ENCODE results near the gene DIS3.

Gene DIS3

DNA sequence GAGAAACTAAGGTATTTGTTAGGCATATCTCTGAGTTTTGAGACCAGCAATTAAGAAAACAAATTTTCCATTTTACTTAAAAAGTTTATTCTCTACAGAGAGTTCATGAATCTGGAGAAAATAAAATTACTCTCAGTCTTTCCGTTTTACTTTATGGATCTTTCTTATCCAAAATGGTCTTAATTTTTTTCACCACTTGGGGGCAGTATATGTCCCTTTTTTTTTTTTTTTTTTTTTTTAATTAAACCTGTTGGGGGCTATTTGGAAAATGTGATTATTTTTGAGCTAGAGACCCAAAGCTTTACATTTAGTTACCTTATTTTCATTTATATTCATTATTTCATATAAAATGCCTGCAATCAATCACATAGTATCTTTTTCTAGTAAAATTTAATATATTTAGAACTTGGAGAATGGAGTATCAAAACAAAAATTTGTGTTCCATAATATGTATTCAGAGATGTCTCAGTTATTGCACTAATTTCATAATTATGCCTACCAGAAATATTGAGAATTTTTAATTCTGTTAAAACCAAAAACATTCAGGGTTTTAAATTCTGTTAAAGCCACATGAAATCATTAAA is 27.3 kb upstream of the DIS3 start:
- no peak for TF ChIP-seq CREB1 (IDR thresholded peaks at IDR 0.05; ENCODE audit: low read depth)
- no peak for TF ChIP-seq TEAD4 (IDR thresholded peaks at IDR 0.05)
- TF ChIP-seq FOXM1 (IDR thresholded peaks at IDR 0.05; ENCODE audit: borderline replicate concordance, low read depth) = no peak
- no peak for TF ChIP-seq TCF12 (IDR thresholded peaks at IDR 0.05; ENCODE audit: low read depth)
- TF ChIP-seq, protein P1, sequence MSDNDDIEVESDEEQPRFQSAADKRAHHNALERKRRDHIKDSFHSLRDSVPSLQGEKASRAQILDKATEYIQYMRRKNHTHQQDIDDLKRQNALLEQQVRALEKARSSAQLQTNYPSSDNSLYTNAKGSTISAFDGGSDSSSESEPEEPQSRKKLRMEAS (IDR thresholded peaks at IDR 0.05) = no peak
- no peak for TF ChIP-seq EGR1 (IDR thresholded peaks at IDR 0.05)

DNA sequence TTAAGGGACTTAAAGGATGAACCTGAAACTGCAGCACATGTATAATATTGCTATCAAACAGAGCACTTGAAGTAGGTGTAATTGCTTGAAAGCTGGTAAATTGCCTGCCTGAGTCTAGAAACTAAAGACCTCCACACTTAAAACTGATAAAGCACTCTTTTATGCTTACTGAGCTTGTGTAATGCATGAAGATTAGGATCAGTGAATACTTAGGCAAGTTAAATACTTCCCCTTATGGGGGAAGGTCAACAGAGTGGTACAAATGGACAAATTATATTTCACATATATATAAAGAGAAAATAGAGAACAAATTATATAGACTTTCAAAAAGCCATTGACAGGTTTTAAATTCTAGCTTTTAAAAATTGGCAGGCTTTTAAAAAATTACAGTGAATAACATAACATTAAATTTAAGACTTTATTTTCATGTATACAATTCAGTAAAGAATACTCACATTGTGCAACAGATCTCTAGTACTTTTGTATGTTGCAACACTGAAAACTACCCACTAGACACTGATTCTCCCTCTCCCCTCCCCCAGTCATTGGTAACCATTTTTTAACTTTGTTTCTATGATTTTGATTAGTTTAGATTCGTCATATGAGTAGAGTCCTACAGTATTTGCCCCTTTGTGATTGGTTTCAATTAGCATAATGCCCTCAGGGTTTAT is 24.1 kb upstream of the DIS3 start:
- TF ChIP-seq FOXM1 (IDR thresholded peaks at IDR 0.05; ENCODE audit: borderline replicate concordance, low read depth) (no peak), EP300 (IDR thresholded peaks at IDR 0.05; ENCODE audit: borderline replicate concordance) (no peak), ZBTB7A (IDR thresholded peaks at IDR 0.05; ENCODE audit: low read depth) (no peak), TEAD4 (IDR thresholded peaks at IDR 0.05) (no peak), EGR1 (IDR thresholded peaks at IDR 0.05) (no peak), NFIC (IDR thresholded peaks at IDR 0.05) (no peak), TCF12 (IDR thresholded peaks at IDR 0.05; ENCODE audit: low read depth) (no peak), CEBPB (IDR thresholded peaks at IDR 0.05) (no peak), TAF1 (IDR thresholded peaks at IDR 0.05; ENCODE audit: low read depth) (no peak), CREB1 (IDR thresholded peaks at IDR 0.05; ENCODE audit: low read depth) (no peak), RAD21 (IDR thresholded peaks at IDR 0.05; ENCODE audit: low read depth) (no peak), YY1 (IDR thresholded peaks at IDR 0.05; ENCODE audit: low read depth) (no peak)
- TF ChIP-seq, protein P1 (IDR thresholded peaks at IDR 0.05) = no peak
- TF ChIP-seq, protein P2, sequence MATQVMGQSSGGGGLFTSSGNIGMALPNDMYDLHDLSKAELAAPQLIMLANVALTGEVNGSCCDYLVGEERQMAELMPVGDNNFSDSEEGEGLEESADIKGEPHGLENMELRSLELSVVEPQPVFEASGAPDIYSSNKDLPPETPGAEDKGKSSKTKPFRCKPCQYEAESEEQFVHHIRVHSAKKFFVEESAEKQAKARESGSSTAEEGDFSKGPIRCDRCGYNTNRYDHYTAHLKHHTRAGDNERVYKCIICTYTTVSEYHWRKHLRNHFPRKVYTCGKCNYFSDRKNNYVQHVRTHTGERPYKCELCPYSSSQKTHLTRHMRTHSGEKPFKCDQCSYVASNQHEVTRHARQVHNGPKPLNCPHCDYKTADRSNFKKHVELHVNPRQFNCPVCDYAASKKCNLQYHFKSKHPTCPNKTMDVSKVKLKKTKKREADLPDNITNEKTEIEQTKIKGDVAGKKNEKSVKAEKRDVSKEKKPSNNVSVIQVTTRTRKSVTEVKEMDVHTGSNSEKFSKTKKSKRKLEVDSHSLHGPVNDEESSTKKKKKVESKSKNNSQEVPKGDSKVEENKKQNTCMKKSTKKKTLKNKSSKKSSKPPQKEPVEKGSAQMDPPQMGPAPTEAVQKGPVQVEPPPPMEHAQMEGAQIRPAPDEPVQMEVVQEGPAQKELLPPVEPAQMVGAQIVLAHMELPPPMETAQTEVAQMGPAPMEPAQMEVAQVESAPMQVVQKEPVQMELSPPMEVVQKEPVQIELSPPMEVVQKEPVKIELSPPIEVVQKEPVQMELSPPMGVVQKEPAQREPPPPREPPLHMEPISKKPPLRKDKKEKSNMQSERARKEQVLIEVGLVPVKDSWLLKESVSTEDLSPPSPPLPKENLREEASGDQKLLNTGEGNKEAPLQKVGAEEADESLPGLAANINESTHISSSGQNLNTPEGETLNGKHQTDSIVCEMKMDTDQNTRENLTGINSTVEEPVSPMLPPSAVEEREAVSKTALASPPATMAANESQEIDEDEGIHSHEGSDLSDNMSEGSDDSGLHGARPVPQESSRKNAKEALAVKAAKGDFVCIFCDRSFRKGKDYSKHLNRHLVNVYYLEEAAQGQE (IDR thresholded peaks at IDR 0.05; ENCODE audit: low read depth) = no peak
- TF ChIP-seq, protein P3, sequence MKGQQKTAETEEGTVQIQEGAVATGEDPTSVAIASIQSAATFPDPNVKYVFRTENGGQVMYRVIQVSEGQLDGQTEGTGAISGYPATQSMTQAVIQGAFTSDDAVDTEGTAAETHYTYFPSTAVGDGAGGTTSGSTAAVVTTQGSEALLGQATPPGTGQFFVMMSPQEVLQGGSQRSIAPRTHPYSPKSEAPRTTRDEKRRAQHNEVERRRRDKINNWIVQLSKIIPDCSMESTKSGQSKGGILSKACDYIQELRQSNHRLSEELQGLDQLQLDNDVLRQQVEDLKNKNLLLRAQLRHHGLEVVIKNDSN (IDR thresholded peaks at IDR 0.05) = no peak

DNA sequence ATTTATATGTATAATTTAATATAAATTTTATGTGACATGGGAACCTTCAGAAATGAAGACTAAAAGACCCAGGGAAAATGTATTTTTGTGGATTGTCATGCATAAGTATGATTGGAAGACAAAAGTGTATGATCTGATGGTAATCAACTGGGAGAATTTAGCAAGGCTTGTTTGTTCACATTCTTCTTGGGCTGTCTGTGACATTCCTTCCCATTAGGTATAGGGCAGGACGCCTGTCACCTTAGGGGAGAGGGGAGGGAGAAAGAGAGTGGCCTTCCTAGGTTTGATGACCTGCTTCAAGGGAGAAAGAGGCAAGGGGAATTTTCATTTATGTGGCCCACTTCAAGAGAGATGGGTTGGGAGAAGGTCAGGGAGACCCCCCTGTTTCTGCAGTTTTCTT is 22.6 kb upstream of the DIS3 start:
- TF ChIP-seq TEAD4 (IDR thresholded peaks at IDR 0.05) = no peak
- no peak for TF ChIP-seq CREB1 (IDR thresholded peaks at IDR 0.05; ENCODE audit: low read depth)
- TF ChIP-seq, protein P1 (IDR thresholded peaks at IDR 0.05) = no peak
- TF ChIP-seq, protein P3 (IDR thresholded peaks at IDR 0.05) = no peak
- no peak for TF ChIP-seq RAD21 (IDR thresholded peaks at IDR 0.05; ENCODE audit: low read depth)
- TF ChIP-seq ZBTB7A (IDR thresholded peaks at IDR 0.05; ENCODE audit: low read depth) = no peak
- TF ChIP-seq CEBPB (IDR thresholded peaks at IDR 0.05) = no peak
- TF ChIP-seq EP300 (IDR thresholded peaks at IDR 0.05; ENCODE audit: borderline replicate concordance) = no peak
- TF ChIP-seq YY1 (IDR thresholded peaks at IDR 0.05; ENCODE audit: low read depth) = no peak
- TF ChIP-seq FOXM1 (IDR thresholded peaks at IDR 0.05; ENCODE audit: borderline replicate concordance, low read depth) = no peak
- TF ChIP-seq, protein P2 (IDR thresholded peaks at IDR 0.05; ENCODE audit: low read depth) = no peak
- no peak for TF ChIP-seq TAF1 (IDR thresholded peaks at IDR 0.05; ENCODE audit: low read depth)
- TF ChIP-seq TCF12 (IDR thresholded peaks at IDR 0.05; ENCODE audit: low read depth) = no peak
- TF ChIP-seq NFIC (IDR thresholded peaks at IDR 0.05) = no peak
- no peak for TF ChIP-seq EGR1 (IDR thresholded peaks at IDR 0.05)

DNA sequence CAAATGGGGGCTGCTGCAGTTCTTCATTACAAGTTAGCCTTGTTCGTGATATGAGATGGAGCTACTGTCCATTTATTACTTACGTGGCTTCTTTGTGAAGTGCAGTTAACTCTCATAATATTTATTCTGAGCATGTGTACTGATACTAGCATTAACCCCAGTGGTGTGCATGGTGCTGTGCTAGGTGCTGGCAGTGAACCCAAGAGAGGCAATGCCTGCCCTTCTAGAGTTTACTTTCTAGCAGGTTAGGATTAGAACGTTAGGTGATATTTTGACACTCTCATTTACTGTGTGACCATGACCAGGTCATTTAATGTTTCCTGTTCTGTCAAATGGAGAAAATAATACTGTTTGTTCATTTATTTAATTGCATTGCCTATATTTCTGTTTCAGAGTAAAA is 17.1 kb upstream of the DIS3 start:
- TF ChIP-seq TCF12 (IDR thresholded peaks at IDR 0.05; ENCODE audit: low read depth) = no peak
- no peak for TF ChIP-seq FOXM1 (IDR thresholded peaks at IDR 0.05; ENCODE audit: borderline replicate concordance, low read depth)
- no peak for TF ChIP-seq TEAD4 (IDR thresholded peaks at IDR 0.05)
- no peak for TF ChIP-seq RAD21 (IDR thresholded peaks at IDR 0.05; ENCODE audit: low read depth)
- no peak for TF ChIP-seq TAF1 (IDR thresholded peaks at IDR 0.05; ENCODE audit: low read depth)
- TF ChIP-seq CREB1 (IDR thresholded peaks at IDR 0.05; ENCODE audit: low read depth) = no peak
- TF ChIP-seq NFIC (IDR thresholded peaks at IDR 0.05) = no peak
- TF ChIP-seq, protein P1 (IDR thresholded peaks at IDR 0.05) = no peak
- TF ChIP-seq EP300 (IDR thresholded peaks at IDR 0.05; ENCODE audit: borderline replicate concordance) = no peak
- no peak for TF ChIP-seq EGR1 (IDR thresholded peaks at IDR 0.05)
- no peak for TF ChIP-seq CEBPB (IDR thresholded peaks at IDR 0.05)
- TF ChIP-seq YY1 (IDR thresholded peaks at IDR 0.05; ENCODE audit: low read depth) = no peak
- TF ChIP-seq, protein P3 (IDR thresholded peaks at IDR 0.05) = no peak
- TF ChIP-seq, protein P2 (IDR thresholded peaks at IDR 0.05; ENCODE audit: low read depth) = no peak
- TF ChIP-seq ZBTB7A (IDR thresholded peaks at IDR 0.05; ENCODE audit: low read depth) = no peak

Data from Ishikawa (cell line).